ELR (cell line): Measurements from ENCODE around the gene ZNF622.
A peak's percentile ranks its signal among the peaks of the same experiment; 100 is the strongest.

Experiments used
- DNase-seq: peaks from one replicate; pipeline ENCODE4 v3.0.0-alpha.2; 2015; ENCODE audit warnings: low read depth

Gene ZNF622

GRCh38 chr5:16465544-16466432 is at the start of gene ZNF622:
ZNF622 (minus strand) TSS chr5:16465800; CDS start chr5:16465665, 135 bp downstream.
- DNase-seq = peak; percentile 93

- no peak for DNase-seq
Observed at GRCh38 chr5:16510098-16510497, 44.5 kb upstream of the ZNF622 start.

- DNase-seq = peak; percentile 27
Observed at GRCh38 chr5:16508730-16509531, 43.3 kb upstream of the ZNF622 start.

- no peak for DNase-seq
Observed at GRCh38 chr5:16507716-16508115, 42.1 kb upstream of the ZNF622 start.

GRCh38 chr5:16505904-16506303 is 40.3 kb upstream of the ZNF622 start:
- DNase-seq = no peak

- no peak for DNase-seq
Observed at GRCh38 chr5:16505140-16505891, 39.7 kb upstream of the ZNF622 start.

GRCh38 chr5:16504571-16504970 is 39.0 kb upstream of the ZNF622 start:
- no peak for DNase-seq

GRCh38 chr5:16502866-16503265 is 37.3 kb upstream of the ZNF622 start:
- peak; percentile 55 for DNase-seq

GRCh38 chr5:16500024-16500423 is 34.4 kb upstream of the ZNF622 start:
- DNase-seq = no peak

- DNase-seq = no peak
Observed at GRCh38 chr5:16497546-16497945, 31.9 kb upstream of the ZNF622 start.

- DNase-seq = peak; percentile 4
Observed at GRCh38 chr5:16493261-16493660, 27.7 kb upstream of the ZNF622 start.

GRCh38 chr5:16492398-16493140 is 27.0 kb upstream of the ZNF622 start:
- DNase-seq = peak; percentile 74

GRCh38 chr5:16490911-16491310 is 25.3 kb upstream of the ZNF622 start:
- no peak for DNase-seq

- peak; percentile 72 for DNase-seq
Observed at GRCh38 chr5:16489322-16489791, 23.8 kb upstream of the ZNF622 start.

GRCh38 chr5:16487456-16487855 is 21.9 kb upstream of the ZNF622 start:
- no peak for DNase-seq

GRCh38 chr5:16486711-16487111 is 21.1 kb upstream of the ZNF622 start:
- DNase-seq = no peak

GRCh38 chr5:16485656-16486055 is 20.1 kb upstream of the ZNF622 start:
- DNase-seq = no peak

- no peak for DNase-seq
Observed at GRCh38 chr5:16484081-16484480, 18.5 kb upstream of the ZNF622 start.

GRCh38 chr5:16483361-16483760 is 17.8 kb upstream of the ZNF622 start:
- DNase-seq = no peak

GRCh38 chr5:16482891-16483290 is 17.3 kb upstream of the ZNF622 start:
- no peak for DNase-seq

- peak; percentile 42 for DNase-seq
Observed at GRCh38 chr5:16480821-16481538, 15.4 kb upstream of the ZNF622 start.
